GM21447 (cell line): Measurements from ENCODE around the gene IGF2R.
A peak's percentile ranks its signal among the peaks of the same experiment; 100 is the strongest.

ENCODE experiments used
- ATAC-seq: cut with Tn5 transposase; IDR thresholded peaks from one replicate; pipeline ENCODE4 v1.9.1; 2021; ENCODE audit not compliant: unreplicated experiment

The IGF2R gene

DNA sequence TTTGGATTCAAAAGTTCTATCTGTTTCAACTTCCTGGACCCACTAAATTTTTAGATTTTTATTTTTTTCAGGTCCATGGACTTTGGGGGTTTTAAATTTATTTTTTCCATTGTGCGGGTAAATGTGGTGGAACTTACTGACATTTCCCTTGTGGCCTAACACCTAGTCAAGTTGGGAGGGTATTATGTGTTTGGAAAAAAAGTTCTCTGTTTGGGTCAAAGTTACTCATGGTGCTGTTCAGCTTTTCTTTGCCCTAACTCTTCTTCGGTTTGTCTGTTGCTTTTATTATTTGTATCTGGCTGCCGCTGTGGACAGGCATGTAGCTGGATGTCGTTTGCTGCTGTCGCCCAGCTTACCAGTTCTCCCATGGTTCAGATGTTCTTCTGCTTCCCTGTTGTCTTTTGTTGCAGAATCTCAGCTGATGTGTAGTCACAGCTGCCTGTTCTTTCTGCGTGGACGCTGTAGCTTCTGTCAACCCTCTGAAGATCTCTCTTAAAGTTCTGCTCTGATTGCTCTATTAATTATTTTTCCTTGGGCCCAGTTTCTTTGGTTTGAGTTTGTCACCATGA is 7.9 kb downstream of the IGF2R start:
- ATAC-seq: no peak

DNA sequence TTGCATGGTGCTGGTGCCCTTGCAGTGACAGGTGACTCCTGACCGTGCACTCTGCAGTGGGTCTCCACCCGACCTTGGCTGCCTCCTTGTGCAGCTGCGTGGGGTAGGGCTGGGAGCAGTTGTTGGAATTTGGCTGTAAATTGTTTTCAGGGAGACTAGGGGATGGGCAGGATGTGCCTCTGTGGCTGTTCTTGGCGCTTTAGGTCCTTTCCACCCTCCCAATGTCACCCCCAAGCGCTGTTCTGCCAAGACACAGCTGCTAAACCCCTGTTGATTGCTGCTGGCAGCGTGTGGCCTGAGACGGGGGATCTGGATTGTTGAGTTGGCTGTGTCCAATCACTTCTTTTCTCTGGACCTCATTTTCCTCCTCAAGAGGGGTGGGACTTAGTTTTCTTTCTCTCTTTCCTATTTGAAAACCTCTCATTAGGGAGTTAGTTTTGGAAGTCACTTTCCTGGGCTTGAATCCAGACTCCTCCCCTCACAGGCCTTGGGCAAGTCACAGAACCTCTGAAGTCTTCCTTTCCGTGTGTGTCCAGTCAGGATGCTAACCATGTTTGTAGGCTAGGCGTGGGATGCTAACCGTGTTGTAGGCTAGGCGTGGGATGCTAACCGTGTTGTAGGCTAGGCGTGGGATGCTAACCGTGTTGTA is 8.5 kb downstream of the IGF2R start:
- ATAC-seq: no peak

DNA sequence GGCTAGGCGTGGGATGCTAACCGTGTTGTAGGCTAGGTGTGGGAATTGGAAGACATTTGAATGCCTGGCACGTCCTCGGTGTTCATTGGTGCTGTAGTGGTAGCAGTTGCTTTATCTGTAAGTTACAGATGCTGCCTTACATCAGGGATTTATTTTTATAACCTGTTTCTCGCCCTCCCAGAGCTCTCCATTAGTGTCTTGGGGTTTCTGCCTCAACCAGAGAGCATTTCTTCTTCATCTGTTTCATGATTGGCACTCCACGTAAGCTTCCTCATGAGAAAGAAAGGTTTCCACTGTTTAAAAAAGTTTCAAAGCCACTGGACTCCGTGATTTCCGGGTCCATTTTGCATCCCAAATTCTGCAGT is 9.0 kb downstream of the IGF2R start:
- ATAC-seq: no peak

DNA sequence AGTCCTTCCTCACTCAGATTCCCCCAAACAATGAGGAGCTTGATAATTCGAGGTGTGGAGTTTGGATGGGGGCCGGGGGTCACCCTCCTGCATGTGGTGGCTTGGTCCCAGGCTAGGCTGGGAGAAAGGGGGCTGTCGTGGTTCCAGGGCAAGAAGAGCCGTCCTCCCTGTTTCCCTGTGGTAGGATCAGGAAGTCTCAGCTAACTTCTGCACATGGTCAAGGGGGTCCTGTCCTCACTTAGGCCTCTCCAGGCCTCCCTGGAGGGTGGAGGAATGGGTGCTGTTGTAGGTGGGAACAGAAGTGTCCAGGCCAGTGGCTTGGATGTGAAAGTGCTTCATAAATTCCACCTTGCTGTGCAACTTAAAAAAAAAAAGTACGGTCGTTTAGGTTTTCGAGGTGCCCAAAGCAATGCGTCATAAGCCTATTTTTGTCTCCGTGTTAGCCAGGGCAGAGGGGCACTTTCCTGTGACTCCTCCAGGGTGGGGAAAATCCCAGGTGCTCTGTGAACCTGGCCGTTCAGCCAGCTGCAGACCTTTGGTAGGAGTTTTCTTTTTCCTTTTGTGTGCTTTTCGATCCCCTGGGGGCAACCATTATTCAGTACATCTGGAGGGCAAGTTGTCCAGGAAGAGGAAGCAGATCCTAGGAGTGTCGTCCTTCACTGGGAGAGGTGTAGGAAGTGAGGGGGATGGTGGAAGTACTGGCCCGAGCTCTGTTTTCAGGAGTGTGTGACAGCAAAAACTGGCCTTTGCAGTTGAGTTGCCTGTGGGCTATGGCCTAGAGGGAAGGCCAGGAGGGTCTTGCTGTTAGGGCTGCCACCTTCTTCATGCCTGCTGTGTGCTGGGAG is 9.6 kb downstream of the IGF2R start:
- peak; percentile 33 for ATAC-seq

DNA sequence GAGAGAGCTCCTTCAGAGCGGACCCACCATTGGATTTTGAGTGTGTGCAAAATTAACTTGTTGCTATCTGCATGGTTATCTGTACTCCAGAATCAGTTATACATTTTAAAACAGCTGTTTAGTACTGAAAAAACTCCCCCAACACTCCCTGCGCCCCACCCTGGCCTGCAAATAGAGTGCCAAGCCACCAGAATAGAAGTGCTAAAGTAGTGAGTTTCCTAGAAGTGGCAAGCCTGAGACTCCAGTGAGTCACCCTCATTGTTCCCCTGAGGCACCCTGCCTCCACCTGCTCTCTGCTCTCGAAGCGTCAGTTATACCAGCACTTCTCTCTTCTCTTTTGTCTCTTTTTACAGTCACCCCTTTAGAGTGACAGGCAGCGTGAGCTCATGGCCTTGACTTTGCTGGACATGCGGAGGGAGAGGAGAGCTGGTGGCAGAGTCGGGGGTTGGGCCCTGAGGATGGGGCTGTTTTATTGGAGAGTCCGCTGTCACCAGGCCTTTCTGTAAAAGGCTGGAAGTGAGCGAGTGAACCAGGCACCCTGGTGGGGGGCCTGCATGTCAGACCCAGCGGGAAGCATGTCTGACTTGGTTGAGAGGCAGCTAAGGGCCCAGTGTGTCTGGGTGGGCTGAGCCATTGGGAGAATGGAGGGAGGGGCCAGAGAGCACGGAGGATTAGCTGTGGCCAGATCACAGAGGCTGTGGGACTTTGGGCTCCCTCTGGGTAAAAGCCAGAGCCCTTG is 10.4 kb downstream of the IGF2R start:
- ATAC-seq: peak; percentile 62

DNA sequence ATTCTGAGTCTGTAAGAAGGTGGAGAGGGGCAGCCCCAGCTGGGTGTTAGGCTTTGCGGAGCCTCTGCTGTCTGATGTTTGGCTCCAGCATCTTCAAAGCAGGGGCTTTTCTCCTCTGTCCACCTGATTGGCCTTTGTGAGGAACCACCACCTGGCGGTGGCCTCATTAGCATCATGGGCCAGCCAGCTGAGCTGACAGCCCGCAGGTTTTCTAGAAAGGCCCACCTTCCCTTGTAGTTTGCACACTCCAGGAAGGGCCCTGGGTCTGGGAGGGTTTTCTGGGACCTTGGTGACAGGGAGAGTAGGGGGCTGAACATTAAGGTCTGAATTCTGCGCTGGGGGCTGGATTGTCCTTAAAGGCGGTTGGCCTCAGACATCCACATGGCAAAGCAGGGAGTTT is 11.6 kb downstream of the IGF2R start:
- ATAC-seq: no peak

DNA sequence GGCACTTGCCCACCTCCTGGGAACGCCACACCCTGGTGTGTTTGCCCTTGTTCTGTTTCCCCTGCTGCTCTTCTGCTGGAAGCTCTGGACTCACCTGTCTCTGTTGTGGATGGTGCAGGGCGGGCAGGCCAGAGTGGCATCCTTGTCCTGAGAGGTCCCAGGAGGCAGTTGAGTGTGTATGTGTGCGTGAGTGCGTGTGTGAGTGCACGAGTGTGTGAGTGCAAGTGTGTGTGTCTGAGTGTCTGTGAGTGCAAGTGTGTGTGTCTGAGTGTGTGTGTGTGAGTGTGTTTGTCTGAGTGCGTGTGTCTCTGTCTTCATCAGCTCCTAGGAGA is 12.2 kb downstream of the IGF2R start:
- ATAC-seq: no peak

DNA sequence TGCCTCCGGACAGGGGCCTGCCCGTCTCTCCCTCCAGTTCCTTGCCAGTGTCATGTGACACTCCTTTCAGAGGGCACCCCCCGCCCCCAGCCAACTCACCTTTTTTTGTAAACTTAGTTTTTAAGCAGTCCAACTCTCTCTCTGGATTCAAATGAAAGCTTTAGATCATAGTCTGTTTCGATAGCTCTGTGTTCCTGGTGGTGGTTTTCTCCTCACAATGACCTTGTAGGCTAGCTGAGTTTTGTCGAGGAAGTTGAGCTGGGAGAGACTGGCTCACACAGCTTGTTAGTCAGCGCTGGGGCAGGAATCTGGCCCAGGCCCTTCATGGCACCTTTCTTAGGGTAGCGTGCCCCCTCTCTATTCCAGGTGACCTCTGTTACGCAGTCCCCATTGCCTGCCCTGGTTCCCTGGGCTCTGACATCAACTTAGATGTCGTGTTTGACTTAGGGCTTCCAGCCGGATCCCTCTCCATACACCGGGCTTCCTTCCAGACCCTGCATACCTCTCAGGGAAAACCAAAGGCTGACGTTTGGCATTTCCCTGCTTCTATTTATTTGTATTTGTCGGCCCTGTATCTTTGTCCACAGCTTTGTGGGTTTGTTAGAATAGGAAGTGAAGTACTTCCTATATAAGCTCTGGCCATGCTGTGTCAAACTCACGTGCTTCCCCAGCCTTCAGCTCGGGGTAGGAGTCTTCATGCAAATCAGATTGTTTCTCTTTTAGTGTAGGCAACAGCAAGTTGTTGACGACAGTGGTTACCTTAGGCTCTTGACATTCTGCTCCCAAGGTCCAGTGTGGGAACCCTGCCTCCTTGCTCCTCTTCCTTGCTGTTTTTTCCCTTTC is 12.7 kb downstream of the IGF2R start:
- peak; percentile 52 for ATAC-seq

DNA sequence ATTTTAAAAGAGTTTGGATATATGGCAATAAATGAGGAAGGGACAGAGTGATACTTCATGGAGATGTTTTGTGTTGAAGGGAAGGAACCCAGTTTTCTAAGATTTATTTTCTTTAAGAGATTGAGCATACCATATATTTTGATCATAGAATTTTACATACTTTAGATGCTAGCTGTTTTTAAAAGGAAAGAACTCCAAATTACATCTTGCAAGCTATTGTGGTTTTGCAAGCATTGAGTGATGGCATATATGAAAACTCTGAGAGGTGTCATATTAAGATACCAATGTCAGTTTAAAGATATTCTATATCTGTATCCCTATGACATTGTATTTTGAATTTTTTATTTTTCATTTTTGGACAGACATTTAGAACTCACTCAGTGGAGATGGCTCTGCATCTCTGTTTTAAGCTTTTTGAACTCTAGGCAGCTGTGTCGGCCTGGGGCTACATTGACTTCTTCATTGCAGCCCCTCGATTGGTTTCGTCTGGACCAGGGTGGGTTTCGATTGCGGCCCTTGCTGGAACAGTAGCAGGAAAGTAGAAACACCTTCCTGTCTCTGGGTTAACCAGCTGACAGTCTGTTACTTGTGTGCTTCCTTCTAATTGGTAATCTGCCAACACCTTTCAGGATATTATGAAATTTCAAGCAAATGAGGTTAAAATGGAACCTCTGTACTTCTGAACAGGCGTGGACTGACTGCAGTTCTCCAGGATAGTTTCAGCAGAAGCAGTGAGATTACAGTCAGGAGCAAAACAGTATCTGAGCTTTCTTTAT is 14.0 kb downstream of the IGF2R start:
- peak; percentile 18 for ATAC-seq

DNA sequence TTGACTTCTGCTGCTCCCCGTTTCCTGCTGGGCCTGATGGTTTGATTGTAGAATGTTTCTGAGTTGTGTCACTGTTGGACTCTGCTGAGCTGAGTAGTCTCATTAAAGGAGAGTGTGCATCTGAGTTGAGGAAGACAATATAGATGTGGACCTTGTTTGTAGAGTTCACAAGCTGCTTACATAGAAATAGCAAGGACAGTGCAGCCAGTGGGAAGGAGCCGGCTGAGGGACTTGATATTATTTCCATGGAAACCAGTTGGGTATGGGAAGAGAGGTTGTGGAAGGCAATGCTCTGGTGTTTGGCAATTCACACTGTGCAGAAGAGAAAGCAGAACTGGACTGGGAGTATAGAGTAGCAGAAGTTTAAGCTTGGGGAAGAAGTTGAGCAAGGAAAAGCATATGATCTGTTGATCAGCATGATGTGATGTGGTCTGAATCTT is 14.8 kb downstream of the IGF2R start:
- no peak for ATAC-seq

DNA sequence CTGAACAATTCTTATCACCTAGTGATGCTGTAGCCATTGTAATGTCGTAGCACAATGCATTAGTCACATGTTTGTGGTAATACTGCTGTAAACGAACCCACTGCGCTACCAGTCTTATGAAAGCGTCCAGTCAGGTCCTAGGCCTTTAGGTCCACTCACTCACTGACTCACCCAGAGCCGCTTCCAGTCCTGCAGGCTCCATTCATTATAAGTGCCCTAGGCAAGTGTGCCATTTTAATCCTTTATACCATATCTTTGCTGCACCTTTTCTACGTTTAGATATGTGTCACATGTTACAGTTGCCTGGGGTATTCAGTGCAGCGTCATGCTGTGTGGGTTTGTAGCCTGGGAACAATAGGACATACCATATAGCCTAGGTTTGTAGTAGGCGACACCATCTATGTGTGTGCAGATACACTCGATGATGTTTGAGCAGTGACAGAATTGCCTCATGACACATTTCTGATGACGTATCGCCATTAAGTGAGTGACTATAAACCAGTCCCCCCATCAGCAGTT is 15.4 kb downstream of the IGF2R start:
- no peak for ATAC-seq

DNA sequence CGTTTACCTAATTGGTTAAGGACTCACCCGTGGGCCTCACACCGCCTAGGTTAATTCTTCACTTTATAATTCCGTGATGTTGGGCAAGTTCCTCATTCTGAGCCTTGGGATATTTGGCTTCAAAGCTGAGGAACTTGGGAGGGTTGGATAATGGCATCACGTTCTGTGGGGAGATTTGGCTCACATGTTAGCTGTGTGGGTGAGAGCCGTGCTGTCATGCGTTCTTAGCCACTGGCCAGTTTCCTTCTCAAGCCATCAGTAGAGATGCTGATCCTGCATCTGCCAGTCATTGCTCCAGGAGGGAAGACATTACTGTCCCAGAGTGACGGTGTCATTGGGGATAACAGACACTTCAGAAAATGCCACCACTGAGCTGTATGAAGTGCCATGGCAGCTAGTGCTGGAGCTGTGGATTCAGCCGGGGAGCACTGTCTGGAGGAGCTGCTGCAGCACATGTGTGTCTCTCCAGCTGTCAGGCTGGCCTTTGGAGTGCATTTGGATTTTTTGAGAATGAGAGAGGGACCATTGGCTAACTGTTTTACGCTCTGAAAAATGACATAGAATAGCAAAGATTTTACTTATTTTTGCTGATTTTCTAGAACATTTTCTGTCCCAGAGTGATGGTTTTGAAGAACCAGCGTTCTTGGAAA is 16.5 kb downstream of the IGF2R start:
- ATAC-seq: no peak

DNA sequence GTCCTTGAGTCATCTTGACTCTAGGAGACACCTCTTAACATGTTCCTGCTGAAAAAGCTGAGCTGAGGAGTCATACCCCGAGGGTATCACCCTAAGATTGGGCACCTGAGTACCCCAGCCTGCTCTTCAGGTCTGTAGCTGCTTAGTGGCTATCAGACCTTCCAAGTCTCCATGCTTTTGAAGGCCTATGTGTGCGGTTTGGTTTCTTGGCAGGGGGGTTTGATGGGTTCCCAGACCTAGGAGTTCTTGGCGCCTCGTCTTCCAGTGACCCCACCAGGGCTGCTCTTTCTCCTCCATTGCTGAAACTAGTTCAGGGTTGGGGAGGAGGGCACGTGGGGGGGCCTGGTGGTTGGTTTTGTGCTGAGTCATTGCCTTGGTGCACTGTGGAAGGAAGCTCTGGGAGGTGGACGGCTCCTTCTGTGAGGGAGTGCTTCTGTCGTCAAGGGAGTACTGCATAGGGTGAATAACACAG is 20.1 kb downstream of the IGF2R start:
- no peak for ATAC-seq

DNA sequence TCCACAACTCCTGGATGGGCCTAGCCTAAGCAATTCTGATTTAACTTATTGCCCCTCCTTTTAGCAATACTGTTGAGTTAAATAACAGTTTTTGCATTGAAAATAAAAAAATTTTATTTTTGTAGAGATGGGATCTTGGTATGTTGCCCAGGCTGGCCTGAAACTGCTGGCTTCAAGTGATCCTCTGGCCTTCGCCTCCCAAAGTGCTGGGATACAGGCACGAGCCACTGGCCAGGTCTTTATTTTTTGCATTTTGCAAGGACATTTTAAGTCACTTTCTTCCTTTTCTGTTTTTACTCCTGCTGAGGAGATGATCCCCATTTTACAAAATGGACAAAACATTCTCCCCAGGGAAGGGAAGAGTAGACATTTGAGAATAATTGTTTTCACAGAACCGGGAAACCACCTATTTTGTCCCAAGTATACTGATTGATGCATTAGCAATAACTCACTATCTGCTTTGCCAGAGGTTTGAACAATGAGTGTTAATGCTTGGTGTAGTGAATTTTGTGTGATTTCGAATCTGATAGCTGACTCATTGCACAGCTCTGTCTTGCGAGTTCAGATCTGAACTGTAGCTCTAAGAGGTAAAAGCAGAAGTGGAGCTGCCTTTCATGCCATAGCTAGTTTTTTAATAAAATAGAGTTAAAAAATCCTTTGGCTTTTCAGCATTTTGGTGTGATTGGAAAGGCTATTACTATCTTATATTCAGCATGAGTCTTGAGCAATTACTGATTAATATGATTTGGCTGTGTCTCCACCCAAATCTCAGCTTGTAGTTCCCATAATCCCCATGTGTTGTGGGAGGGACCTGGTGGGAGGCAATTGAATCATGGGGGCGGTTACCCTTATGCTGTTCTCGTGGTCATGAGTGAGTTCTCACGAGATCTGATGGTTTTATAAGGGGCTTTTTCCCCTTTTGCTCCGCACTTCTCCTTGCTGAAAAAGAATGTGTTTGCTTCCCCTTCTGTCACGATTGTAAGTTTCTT is 20.9 kb downstream of the IGF2R start:
- ATAC-seq: peak; percentile 86

DNA sequence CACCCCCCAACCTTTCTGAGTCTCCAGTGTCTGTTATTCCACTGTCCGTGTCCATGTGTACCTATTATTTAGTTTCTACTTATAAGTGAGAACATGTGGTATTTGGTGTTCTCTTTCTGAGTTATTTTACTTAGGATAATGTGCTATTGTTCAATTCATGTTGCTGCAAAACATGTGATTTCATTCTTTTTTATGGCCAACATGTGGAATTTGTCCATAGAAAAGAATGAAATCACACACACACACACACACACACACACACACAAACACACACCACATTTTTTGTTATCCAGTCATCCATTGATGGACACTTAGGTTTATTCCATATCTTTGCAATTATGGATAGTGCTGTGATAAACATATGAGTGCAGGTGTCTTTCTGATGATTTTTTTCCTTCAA is 23.5 kb downstream of the IGF2R start:
- no peak for ATAC-seq

DNA sequence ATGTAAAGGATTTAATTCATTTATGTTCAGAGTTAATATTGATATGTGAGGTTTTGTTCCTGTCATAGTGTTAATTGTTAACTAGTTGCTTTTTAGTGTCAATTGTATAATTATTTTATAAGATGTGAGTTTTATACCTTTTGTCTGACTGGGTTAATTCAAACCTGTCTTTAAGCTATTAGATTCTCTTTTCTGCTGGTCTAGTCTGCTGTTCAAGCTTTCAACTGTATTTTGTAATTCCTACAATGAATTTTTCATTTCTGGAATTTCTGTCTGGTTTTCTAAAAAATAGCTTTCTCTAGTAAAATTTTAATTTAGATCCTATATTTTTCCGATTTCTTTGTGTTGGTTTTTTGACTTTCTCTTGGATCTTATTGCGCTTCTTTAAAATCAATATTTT is 26.5 kb downstream of the IGF2R start:
- ATAC-seq: no peak

DNA sequence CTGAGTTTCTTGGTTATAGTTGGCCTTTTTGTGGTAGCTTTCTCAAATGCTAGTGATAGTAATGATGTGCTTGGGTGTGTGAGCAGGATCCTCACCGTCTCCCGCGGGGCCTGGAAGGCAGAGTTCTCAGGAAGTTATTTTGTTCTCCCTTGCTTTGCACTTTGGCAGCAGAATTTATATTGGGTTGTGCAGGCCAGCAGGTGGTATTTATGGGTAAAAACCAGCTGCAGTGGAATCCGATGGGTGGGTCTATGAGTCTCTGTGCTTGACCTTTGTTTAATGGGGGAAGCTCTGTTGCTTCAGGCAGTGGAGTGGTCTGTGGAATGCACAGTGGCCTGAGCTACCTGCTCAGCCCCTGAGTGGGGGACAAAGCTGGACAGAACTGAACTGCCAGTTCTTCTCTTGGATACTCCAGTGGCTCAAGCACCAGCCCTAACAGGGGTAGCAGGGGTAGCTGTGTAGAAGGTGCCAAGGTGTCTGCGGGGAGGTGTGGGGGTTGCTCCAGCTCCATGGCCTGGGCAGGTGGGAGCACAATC is 27.3 kb downstream of the IGF2R start:
- ATAC-seq: no peak
